NCI-H2107 (cell line): Measurements from ENCODE around the gene FMO4.
A peak's percentile ranks its signal among the peaks of the same experiment; 100 is the strongest.
"Not testable (repeated sequence)": the region's sequence is repeated elsewhere in the genome, so short reads cannot be mapped to it uniquely, and the experiment has no call there.

Experiments used
- DNase-seq: peaks from one replicate; lab custom pipeline; 2025; lab: John Stamatoyannopoulos, UW

FMO4 gene, protein sequence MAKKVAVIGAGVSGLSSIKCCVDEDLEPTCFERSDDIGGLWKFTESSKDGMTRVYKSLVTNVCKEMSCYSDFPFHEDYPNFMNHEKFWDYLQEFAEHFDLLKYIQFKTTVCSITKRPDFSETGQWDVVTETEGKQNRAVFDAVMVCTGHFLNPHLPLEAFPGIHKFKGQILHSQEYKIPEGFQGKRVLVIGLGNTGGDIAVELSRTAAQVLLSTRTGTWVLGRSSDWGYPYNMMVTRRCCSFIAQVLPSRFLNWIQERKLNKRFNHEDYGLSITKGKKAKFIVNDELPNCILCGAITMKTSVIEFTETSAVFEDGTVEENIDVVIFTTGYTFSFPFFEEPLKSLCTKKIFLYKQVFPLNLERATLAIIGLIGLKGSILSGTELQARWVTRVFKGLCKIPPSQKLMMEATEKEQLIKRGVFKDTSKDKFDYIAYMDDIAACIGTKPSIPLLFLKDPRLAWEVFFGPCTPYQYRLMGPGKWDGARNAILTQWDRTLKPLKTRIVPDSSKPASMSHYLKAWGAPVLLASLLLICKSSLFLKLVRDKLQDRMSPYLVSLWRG

DNA sequence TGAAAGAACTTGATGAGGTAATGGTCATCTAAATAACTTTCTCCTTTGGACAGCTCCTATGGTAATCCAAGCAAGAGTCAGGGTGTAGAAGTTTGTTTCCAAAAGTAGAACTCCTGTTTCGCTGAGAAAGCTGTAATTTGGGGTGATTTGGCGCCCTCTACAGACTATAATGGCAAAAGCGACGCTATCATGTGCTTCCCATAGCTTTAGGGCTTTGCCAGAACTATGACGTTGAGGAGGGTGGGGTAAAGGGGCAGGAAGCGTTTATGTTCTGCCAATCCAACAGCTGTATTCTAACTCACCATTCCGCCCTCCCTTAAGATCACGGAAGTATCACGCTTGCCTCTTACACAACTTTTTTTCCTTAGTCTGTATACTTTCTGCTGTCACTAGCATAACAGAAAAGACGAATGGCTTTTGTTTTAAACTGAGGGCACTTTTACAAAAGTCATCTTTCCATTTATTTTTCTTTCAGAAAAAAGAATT lies at the start of gene FMO4:
Gene FMO4, plus strand, starts transcription at position 349 of the 486 bp plus-strand sequence. CDS start 5,643 bp downstream, outside the sequence.
- DNase-seq = peak; percentile 69

DNA sequence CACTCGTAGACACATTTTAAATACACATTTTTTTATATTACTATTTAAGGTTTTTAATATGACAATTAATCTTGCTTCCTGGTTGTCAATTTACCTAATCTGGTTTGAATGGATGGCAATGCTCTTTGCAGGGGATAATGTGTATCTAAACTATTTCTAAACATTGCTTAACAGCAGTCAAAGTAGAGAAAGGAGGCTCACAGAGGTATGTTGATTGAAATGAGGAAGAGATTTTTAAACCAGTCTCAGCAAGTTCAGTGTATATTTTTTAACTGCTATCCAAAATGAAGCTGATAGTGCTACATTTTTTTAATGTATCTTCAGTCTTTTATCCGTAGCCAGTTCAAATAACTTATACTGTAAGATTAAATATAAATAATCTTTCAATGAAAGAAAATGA lies 48.3 kb upstream of the FMO4 start:
- no peak for DNase-seq

DNA sequence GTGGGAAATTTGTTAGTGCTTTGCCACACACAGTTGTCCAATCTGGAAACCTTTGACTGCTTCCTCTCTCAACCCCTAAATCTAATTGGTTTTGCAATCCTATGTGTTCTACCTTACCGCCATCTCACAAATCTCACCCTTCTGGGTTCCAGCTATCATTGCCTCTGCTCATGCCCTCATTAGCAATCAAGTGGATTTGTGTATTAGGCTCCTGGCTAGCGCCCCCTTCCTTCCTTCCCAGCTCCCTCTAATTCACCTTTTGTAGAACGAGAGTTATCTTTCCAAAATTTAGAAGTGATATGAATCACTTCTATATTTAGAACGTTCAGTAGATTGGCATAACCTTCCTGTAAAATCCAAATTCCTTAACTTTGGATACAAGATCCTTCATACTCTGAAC lies 47.1 kb upstream of the FMO4 start:
- DNase-seq = no peak

DNA sequence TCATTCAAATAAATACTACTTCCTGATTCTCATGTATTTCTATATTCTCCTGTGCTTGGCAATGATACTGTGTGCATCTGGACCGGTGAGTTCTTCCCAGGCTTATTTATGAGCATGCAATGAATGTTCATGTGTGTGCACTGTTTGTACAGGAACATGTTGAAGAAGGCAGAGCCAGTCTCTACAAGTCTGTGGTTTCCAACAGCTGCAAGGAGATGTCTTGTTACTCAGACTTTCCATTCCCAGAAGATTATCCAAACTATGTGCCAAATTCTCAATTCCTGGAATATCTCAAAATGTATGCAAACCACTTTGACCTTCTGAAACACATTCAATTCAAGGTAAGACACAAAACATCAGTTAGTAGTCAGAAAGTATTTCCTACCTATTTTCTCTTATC lies 46.6 kb upstream of the FMO4 start:
- DNase-seq = no peak

DNA sequence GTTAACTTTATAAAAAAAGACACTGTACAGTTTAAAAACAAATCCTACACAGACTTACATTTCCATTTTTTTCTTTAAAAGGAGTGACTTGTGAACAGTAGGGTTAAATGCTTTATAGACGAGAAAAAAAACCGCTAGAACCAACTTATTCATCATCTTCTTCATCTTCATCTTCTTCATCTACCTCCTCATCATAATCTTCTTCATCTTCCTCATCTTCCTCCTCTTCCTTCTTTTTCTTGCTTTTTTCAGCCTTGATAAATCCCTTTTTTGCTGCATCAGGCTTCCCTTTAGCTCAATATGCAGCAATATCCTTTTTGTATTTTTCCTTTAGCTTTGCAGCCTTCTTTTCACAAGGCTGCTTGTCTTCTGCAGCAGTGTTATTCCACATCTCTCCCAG lies 43.2 kb upstream of the FMO4 start:
- DNase-seq = no peak

DNA sequence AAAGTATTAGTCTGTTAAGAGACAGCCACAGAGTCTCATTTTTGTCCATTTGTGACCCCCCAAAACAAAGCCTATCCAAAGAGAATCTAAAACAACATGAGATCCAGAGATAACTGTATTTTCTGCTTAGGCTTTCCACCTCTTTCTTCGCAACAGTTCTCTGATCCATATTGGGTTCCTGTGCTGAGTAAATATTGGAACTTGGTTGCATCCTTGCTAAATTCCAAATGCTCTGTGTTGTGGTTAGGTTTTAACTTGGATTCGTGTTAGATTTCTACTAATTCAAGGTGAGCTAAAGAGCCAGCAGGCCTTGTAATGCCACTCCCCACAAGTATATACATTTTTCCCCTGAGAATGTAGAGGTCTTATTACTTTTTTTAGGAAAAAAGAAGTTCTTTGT lies 36.4 kb upstream of the FMO4 start:
- DNase-seq = no peak

DNA sequence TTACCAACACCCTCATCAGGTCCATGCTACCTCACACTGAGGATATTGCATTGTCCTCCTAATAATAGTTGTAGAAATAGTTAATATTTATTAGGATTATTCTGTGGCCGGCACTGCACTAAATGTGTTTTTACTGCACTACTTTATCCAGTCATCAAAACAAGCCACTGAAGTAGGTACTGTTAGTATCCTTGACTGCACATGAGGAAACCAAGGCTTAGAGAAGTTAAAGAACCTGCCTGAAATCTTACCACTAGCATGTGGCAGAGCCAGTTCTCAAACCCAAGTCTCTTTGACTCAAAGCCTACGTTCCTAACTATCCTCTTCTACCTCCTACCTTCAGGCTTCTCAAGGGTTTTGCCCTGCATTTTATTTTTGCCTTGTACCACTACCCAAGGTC lies 34.7 kb upstream of the FMO4 start:
- no peak for DNase-seq

DNA sequence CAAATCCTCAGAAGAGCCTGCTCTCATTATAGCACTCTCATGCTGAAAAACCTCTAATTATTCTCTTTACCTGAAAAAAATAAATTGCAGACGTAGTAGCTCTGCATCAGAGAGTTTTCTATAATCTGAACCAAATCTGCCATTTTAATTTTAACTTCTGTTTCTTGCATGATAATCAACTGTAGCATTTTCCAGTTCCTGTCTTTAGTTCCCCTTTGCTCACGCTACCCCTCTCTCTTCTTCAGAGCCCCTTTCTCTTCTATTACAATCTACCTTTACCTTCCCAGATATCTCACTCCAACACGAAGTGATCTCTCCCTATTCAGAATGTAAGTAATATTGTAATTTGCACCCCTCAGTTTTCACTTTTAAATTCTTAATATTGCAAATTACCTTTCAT lies 34.3 kb upstream of the FMO4 start:
- no peak for DNase-seq

DNA sequence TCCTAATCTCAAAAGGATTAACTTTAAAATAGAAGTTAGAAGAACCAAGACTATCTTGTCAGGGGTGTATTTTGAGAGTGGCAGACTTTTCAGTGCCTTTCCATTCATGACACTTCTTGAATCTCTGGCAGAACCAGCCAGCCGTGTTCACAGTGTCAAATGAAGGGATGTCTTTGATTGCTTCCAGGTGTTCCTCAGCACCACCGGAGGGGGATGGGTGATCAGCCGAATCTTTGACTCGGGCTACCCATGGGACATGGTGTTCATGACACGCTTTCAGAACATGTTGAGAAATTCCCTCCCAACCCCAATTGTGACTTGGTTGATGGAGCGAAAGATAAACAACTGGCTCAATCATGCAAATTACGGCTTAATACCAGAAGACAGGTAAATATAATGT lies 33.4 kb upstream of the FMO4 start:
- no peak for DNase-seq

DNA sequence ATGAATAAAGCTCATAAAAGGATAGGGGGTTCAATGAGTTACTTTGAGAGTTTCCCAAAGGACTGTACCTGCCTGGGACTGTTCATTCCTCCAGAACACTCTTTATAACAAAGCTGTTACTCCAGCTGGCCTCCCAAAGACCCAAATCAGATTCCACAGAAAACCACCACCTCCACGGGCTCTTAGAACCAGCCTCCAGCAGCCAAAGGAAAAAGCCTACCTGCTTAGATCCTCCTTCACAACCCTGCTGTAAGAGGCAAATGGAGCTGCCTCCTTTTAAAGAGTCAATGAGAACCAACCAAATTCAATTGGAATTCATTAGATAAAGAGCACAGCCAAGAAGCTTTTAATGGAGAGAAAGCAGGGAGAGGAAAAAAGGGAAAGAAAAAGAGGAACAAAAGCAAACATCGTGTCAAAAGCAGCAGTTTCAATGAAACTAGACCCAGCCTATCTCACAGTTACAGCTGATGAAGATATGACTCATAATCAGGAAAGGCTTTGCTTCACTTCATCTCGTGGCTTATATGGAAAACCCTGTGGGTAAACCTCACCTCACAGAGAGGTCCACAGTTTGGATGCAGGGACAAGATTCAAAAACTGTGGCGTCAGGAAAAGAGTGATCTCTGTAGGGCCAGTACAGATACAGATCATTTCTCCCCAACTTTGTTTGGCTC lies 27.8 kb upstream of the FMO4 start:
- DNase-seq = no peak

DNA sequence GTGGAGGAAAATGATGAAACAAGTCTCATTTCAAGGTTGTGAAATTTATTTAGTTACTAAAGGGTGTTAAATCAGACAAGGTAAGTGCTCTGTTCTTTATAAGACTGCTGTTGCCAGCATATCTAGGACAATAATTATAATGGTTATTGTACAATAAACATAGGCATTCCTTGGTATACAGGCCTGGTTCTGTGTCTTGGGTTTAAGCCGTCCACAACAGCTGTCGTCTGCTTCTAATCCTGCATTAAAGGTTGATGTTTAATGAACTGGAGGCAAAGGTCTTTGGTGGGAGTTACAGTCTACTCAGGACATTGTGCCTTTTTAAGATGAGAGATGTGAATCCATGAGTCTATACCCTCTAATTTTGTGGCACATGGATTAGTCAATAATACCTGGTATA lies 23.4 kb upstream of the FMO4 start:
- no peak for DNase-seq

DNA sequence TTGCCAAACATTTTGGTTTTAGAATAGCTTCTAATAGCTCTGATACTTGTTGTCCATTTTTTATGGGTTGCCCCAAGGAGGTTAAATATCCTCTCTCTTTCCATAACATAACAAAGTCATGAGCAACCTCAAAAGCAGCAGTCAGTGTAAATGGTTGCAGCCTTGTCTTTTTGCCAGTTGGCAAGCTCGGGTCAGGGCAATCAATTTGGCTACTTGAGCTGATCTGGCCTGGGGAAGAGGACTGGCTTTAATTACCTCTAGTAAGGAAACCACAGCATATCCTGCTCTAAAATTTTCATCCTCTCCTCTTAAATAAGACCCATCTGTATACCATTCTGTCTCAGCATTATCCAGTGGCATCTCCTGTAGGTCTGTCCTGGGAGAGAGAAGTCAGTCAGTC lies 21.2 kb upstream of the FMO4 start:
- DNase-seq = no peak

DNA sequence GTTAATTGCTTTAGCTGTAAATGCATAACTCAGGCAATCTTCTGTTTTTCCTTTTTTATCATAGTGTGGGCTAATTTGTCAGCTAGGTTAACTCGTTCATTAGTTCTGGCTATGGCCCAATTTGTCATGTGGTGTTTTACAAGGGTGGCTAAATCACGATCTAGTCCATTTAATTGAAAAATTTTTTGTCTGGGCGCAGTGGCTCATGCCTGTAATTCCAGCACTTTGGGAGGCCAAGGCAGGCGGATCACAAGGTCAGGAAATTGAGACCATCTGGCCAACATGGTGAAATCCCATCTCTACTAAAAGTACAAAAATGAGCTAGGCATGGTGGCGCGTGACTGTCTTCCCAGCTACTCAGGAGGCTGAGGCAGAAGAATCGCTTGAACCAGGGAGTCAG lies 18.6 kb upstream of the FMO4 start:
- DNase-seq = not testable (repeated sequence)

DNA sequence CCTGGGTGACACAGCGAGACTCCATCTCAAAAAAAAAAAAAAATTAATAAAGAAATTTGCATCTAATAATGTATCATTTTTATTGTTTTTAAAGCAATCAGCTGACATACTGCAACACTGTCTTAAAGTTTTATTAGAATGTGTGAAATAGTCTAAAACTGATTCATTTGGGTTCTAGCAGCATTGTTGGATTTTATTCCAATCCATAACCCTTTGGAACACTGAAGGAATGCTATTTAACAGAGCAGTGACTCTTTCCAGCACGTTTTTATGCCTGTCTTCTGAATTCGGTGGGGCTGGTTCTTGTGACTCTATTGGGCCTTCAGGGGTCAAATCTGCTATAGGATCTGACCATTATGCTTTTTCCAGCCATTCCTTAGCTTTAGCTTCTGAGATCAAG lies 18.2 kb upstream of the FMO4 start:
- no peak for DNase-seq

DNA sequence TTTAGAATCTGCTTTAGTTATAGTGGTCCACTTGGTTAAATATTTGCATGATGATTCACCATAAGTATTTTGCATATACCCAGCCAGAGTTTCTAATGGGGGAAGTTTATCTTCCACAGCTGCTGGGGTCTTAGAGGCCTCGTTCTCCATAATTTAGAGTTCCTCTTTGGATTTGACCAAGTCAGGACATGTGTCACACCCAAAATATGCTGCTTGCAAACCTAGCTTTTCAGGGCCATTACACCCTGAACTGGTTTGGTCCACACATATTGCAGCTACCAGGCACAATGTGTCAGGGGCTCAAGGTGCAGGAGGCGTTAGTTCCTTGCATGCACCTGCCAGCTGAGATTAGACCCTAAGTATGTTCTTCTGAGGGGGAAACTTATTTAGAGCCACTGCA lies 17.1 kb upstream of the FMO4 start:
- no peak for DNase-seq

DNA sequence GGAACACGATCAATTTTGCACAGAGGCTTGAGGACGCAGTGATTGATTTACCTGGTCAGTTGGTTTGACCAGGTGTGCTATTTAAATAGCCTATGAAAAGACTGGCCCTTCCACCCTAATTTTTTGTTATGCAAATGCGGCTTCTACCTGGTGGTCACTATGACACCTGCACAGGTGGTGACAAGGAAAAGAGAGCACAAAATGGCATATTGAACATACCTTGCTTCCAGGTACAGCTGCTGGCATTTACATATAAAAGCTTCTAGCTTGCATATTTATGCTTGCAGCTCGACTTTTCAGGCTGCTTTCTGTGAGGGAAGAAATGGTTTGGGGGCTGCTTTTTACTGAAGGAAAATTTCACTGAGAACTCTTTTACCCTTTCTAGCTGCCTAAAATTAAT lies 15.3 kb upstream of the FMO4 start:
- no peak for DNase-seq

DNA sequence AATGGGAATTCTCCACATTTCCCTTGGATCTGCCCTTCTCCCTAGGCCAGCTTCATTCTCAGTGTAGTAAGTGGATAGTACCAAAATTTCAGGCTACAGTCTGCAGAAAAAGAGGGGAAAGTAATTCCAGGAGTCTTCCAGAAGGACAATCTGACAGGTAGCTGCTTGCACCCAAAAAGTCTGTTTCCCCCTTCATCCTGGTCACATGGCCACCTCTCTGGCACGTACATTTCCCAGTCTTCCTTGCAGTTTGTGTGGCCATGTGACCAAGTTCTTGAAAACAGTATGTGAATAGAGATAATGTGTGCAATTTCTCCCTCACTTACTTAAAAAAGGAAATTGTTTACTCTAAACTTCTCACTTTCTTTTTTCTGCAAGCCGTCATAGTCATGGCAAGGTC lies 14.6 kb upstream of the FMO4 start:
- DNase-seq = no peak

DNA sequence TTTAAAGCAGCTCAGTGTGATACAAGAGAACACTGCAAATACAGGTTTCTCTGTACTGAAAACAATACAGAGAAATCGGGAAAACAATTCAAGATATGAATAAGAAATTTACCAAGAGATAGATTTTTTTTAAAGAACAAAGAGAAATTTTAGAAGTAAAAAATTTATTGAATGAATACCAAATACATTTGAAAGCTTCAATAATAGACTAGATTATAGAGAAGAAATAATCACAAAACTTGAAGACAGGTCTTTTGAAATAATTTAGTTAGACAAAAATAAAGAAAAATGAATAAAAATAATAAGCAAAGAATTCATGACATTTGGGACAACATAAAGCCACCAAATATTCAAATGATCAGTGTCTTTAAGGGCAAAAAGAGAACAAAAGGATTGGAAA lies 13.6 kb upstream of the FMO4 start:
- DNase-seq = no peak

DNA sequence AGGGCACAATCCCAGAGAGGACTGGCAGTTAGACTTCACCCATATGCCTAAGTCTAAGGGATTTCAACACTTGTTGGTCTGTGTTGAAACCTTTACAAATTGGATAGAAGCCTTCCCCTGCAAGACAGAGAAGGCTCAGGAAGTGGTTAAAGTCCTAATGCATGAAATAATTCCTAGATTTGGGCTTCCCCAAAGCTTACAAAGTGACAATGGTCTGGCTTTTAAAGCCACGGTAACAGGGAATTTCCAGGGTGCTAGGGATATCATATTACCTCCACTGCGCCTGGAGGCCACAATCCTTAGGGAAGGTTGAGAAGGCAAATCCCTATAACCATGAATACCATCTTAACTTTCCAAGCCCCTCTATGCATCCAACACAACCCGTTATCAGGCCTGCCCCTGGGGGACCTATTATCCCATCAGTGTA lies 3.3 kb upstream of the FMO4 start:
- DNase-seq = no peak

DNA sequence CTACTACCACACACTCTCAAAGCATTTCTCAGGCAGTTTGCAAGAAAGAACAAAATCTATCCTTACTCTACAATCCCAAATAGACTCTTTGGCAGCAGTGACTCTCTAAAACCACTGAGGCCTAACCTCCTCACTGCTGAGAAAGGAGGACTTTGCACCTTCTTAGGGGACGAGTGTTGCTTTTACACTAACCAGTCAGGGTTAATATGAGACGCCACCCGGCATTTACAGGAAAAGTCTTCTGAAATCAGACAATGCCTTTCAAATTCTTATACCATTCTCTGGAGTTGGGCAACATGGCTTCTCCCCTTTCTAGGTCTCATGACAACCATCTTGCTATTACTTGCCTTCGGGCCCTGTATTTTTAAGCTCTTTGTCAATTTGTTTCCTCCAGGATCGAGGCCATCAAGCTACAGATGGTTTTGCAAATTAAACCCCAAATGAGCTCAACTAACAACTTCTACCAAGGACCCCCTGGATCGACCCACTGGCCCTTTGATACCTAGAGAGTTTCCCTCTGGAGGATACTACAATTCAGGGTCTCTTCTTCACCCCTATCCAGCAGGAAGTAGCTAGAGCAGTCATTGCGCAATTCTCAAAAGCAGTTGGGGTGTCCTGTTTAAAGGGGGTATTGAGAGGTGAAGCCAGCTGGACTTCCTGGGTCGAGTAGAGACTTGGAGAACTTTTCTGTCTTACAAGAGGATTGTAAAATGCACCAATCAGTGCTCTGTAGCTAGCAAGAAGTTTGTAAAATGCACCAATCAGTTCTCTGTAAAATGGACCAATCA lies 2.0 kb upstream of the FMO4 start:
- DNase-seq = no peak

DNA sequence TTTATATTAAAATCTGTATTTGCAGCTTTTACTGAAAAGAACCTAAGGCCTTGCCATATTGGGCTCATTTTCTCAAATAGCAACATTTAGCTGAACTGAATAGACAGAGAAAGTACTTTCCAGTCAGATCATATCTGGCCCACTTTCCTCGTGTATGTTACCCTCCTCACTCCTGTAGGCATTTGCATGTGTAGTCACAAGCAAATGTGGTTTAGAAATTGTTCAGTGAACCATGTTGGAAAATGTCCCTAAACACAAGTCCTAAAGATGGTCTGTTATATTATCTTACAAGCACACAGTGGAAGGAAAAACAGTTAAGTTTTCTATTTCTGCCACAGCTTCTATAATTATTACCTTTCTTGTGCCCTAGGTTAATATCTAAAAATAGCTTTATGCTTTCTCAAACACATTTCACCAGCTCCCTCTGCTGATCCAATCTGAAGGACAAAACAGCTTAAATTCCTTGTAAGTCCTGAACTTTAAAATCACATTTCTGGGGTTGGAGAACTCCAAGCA lies 606 bp upstream of the FMO4 start:
- no peak for DNase-seq

DNA sequence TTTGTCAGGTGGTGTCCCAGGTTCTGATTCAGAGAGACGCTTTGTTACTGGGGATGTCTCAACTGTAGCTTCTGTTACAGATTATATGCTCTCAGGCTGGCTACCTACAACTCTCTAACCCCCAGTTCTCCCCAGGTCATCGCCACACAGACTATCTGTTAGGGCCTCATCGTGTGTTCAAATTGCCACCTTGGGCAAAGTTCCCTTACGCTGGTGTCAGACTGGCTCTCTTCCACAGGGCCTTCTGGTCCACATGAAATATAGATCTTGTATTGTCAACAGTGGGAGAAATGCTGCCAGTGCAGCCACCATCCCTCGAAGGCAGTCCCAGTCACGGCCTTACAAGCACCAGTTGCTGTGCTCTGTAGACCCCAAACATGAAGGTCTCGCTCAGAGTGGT lies 15.3 kb downstream of the FMO4 start:
- no peak for DNase-seq
